ENCODE measurements around the gene PPP2R2C.

PPP2R2C gene

GRCh38 chr4:6494431-6495295, 22.2 kb upstream of the PPP2R2C start:
- H4K20me1 ChIP-seq (ENCODE audit: insufficient read depth), result no peaks in the 10 kb centered on the region
- no peak overlapping the region for H3K27ac ChIP-seq
- H3K79me2 ChIP-seq (ENCODE audit: insufficient read depth, low read depth), result no peaks in the 10 kb centered on the region
- peaks cover 10% of the 10 kb centered on the region; the same call in 1 of the 2 replicates for H3K27me3 ChIP-seq (ENCODE audit: insufficient read depth, low read depth)
- H3K36me3 ChIP-seq (ENCODE audit: insufficient read depth), result no peaks in the 10 kb centered on the region
- no peak for TF ChIP-seq CTCF (conservative IDR thresholded peaks at IDR 0.05; ENCODE audit: low read depth, low read length)
- H3K9ac ChIP-seq, result no peak overlapping the region
- no peak overlapping the region for H3K4me2 ChIP-seq
- H3K4me1 ChIP-seq (ENCODE audit: low read depth, poor library complexity, severe bottlenecking), result no peaks in the 10 kb centered on the region
- H3K4me3 ChIP-seq (IDR thresholded peaks at IDR 0.05; ENCODE audit: insufficient read depth, low read depth, low read length), result no peak overlapping the region
- H2AFZ ChIP-seq (ENCODE audit: low read depth), result no peak overlapping the region

GRCh38 chr4:6493658-6494304, 21.4 kb upstream of the PPP2R2C start:
- Histone ChIP-seq H4K20me1 (ENCODE audit: insufficient read depth) (no peaks in the 10 kb centered on the region), H3K9ac (no peak overlapping the region), H3K4me3 (IDR thresholded peaks at IDR 0.05; ENCODE audit: insufficient read depth, low read depth, low read length) (no peak overlapping the region), H3K79me2 (ENCODE audit: insufficient read depth, low read depth) (no peaks in the 10 kb centered on the region), H3K36me3 (ENCODE audit: insufficient read depth) (no peaks in the 10 kb centered on the region), H3K4me1 (ENCODE audit: low read depth, poor library complexity, severe bottlenecking) (no peaks in the 10 kb centered on the region), H3K27me3 (ENCODE audit: insufficient read depth, low read depth) (peaks cover 10% of the 10 kb centered on the region; the same call in 1 of the 2 replicates), H3K27ac (no peak overlapping the region), H3K4me2 (no peak overlapping the region), H2AFZ (ENCODE audit: low read depth) (no peak overlapping the region)
- TF ChIP-seq CTCF (conservative IDR thresholded peaks at IDR 0.05; ENCODE audit: low read depth, low read length), result no peak

- Histone ChIP-seq H3K4me2 (no peak overlapping the region), H3K4me1 (ENCODE audit: low read depth, poor library complexity, severe bottlenecking) (no peaks in the 10 kb centered on the region), H3K27ac (no peak overlapping the region), H2AFZ (ENCODE audit: low read depth) (no peak overlapping the region), H3K79me2 (ENCODE audit: insufficient read depth, low read depth) (no peaks in the 10 kb centered on the region), H3K4me3 (IDR thresholded peaks at IDR 0.05; ENCODE audit: insufficient read depth, low read depth, low read length) (no peak overlapping the region), H3K27me3 (ENCODE audit: insufficient read depth, low read depth) (peaks cover 5% of the 10 kb centered on the region; the same call in 1 of the 2 replicates), H3K9ac (no peak overlapping the region), H4K20me1 (ENCODE audit: insufficient read depth) (no peaks in the 10 kb centered on the region), H3K36me3 (ENCODE audit: insufficient read depth) (no peaks in the 10 kb centered on the region)
- TF ChIP-seq CTCF (conservative IDR thresholded peaks at IDR 0.05; ENCODE audit: low read depth, low read length), result no peak
These were observed 20.6 kb upstream of the PPP2R2C start for GRCh38 chr4:6492861-6493657.

- H3K27ac ChIP-seq, result no peak overlapping the region
- H3K27me3 ChIP-seq (ENCODE audit: insufficient read depth, low read depth), result peaks cover 3% of the 10 kb centered on the region; the same call in 1 of the 2 replicates
These were observed 19.7 kb upstream of the PPP2R2C start for GRCh38 chr4:6492027-6492590.

More at GRCh38 chr4:6492027-6492590, 19.7 kb upstream of the PPP2R2C start:
- TF ChIP-seq CTCF (conservative IDR thresholded peaks at IDR 0.05; ENCODE audit: low read depth, low read length), result no peak
- H3K9ac ChIP-seq, result no peak overlapping the region
- H3K36me3 ChIP-seq (ENCODE audit: insufficient read depth), result no peaks in the 10 kb centered on the region
- H4K20me1 ChIP-seq (ENCODE audit: insufficient read depth), result no peaks in the 10 kb centered on the region
- no peak overlapping the region for H2AFZ ChIP-seq (ENCODE audit: low read depth)
- no peak overlapping the region for H3K4me2 ChIP-seq
- H3K79me2 ChIP-seq (ENCODE audit: insufficient read depth, low read depth), result no peaks in the 10 kb centered on the region
- H3K4me1 ChIP-seq (ENCODE audit: low read depth, poor library complexity, severe bottlenecking), result no peaks in the 10 kb centered on the region
- H3K4me3 ChIP-seq (IDR thresholded peaks at IDR 0.05; ENCODE audit: insufficient read depth, low read depth, low read length), result no peak overlapping the region
